CD4-positive, alpha-beta memory T cell (primary cell): ENCODE results near the gene LRRC63. TPM values are rescaled to one million over a fixed set of nuclear protein-coding genes. Genes with fewer than 3 reads are reported as not detected.

ENCODE experiments used
- CTCF ChIA-PET: fragments of 350-600 bp; sonication (Branson Sonifier 250); formaldehyde crosslinking; loops from one replicate; lab custom pipeline; 2021; ENCODE audit warnings: inconsistent platforms; ENCODE audit not compliant: partially characterized antibody; lab: Charles Lee
- POLR2A ChIA-PET: fragments of 350-600 bp; sonication (Branson Sonifier 250); formaldehyde crosslinking; loops from one replicate; lab custom pipeline; 2021; ENCODE audit not compliant: partially characterized antibody; lab: Charles Lee
- DNase-seq, 5 donors: peaks; one replicate each; pipeline versions ENCODE4 v3.0.0 to v3.0.0-alpha.2; 2020 to 2022; ENCODE audit warnings: mixed read lengths in 1 of 5
- H3K27ac ChIP-seq: one replicate; pipeline ENCODE4 v1.7.0; 2013; ENCODE audit warnings: low read depth, low read length
- H3K27me3 ChIP-seq: 2 replicates; pipeline ENCODE4 v1.7.0; 2013; ENCODE audit warnings: mild to moderate bottlenecking, low read length, moderate library complexity; ENCODE audit not compliant: insufficient read depth
- H3K36me3 ChIP-seq: 2 replicates; pipeline ENCODE4 v1.7.0; 2013; ENCODE audit warnings: mild to moderate bottlenecking, low read length, moderate library complexity; ENCODE audit not compliant: insufficient read depth
- H3K4me1 ChIP-seq: 2 replicates; pipeline ENCODE4 v1.7.0; 2013; ENCODE audit warnings: mild to moderate bottlenecking, low read length, moderate library complexity; ENCODE audit not compliant: insufficient read depth
- H3K4me3 ChIP-seq, 2 donors: one replicate each; pipeline ENCODE4 v1.7.0; 2013; ENCODE audit warnings: low read length in 2 of 2, mild to moderate bottlenecking in 1 of 2
- H3K9me3 ChIP-seq, 2 donors: one replicate each; pipeline ENCODE4 v1.7.0; 2013; ENCODE audit warnings: low read length in 2 of 2, control low read depth in 1 of 2; ENCODE audit not compliant: control insufficient read depth in 1 of 2
- H3K27ac Mint-ChIP-seq, 7 donors: one replicate each; pipeline ENCODE4 v1.8.0; 2020 to 2021; ENCODE audit warnings: mixed read lengths in 7 of 7, mild to moderate bottlenecking in 6 of 7, inconsistent platforms in 3 of 7, moderate library complexity in 3 of 7
- H3K27me3 Mint-ChIP-seq, 2 donors: one replicate each; pipeline ENCODE4 v1.8.0; 2020 to 2021; ENCODE audit warnings: mixed read lengths in 2 of 2
- H3K36me3 Mint-ChIP-seq, 2 donors: one replicate each; pipeline ENCODE4 v1.8.0; 2020 to 2021; ENCODE audit warnings: mixed read lengths in 2 of 2, inconsistent platforms in 1 of 2, mild to moderate bottlenecking in 1 of 2
- H3K4me1 Mint-ChIP-seq, 4 donors: one replicate each; pipeline ENCODE4 v1.8.0; 2020 to 2021; ENCODE audit warnings: mixed read lengths in 4 of 4, mild to moderate bottlenecking in 1 of 4
- H3K4me3 Mint-ChIP-seq, 8 donors: one replicate each; pipeline ENCODE4 v1.8.0; 2020 to 2021; ENCODE audit warnings: mixed read lengths in 8 of 8, mild to moderate bottlenecking in 7 of 8, moderate library complexity in 6 of 8, inconsistent platforms in 3 of 8
- H3K9me3 Mint-ChIP-seq, 8 donors: one replicate each; pipeline ENCODE4 v1.8.0; 2020 to 2021; ENCODE audit warnings: mixed read lengths in 8 of 8, mild to moderate bottlenecking in 5 of 8, inconsistent platforms in 3 of 8, moderate library complexity in 1 of 8
- intact Hi-C: fragments of 100-400 bp; cut with micrococcal nuclease; formaldehyde crosslinking; loops from one replicate; pipeline ENCODE4 v1.15.1; 2023
- polyA plus RNA-seq, 2 donors: library from polyadenylated mRNA; unstranded; fragments of 300-500 nt; fragmentation: Illumina TruSeq; gene quantifications; one replicate each; pipeline ENCODE4 v1.2.3, GENCODE V29; 2021
- total RNA-seq, 2 experiments: library from RNA; stranded (reverse); gene quantifications; one replicate each; pipeline ENCODE4 v1.2.3, GENCODE V29; 2021

Gene LRRC63
- total and polyA plus RNA-seq, 4 experiments from 2014 or later, result 0.41 to 0.75 (median 0.53) TPM

DNA sequence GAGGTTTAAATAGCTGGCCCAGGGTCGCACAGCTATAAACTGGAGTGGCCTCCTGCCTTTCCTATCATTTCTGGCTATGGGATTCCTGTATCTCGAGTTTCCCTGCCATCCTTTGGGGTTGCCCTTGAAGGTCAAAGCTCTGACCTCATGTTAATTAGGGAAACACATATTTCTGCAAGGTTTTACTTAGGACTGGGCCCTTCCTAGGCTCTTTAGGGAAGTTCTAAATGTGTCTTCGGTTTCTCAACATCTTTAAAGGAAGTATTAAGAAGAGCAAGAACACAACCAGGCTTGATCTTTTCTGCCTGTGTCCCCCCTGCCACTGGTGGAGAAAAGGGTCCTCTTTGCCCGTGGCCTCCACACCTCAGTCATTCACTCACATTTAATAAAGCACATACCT, 40.5 kb upstream of the LRRC63 start:
- peaks cover 78 to 100% (median 89%) of the 10 kb centered on the region in 4 donors for H3K4me1 Mint-ChIP-seq
- no peaks in the 10 kb centered on the region for H3K27me3 Mint-ChIP-seq
- Histone ChIP-seq H3K27me3 (no peaks in the 10 kb centered on the region), H3K36me3 (peaks cover 3% of the 10 kb centered on the region), H3K4me1 (peaks cover 99% of the 10 kb centered on the region), H3K4me3 (peak overlapping the region; percentile 1 to 20), H3K27ac (peak overlapping the region; percentile 74), H3K9me3 (no peaks in the 10 kb centered on the region)
- H3K9me3 Mint-ChIP-seq, result no peaks in the 10 kb centered on the region
- H3K4me3 Mint-ChIP-seq, result peak overlapping the region; percentile 72 to 92 (median 84)
- H3K27ac Mint-ChIP-seq, result peak overlapping the region; percentile 85 to 99 (median 95)
- DNase-seq, result no peak
- H3K36me3 Mint-ChIP-seq, result peaks cover 24 to 54% of the 10 kb centered on the region in 2 donors
- ChIA-PET CTCF (interaction anchor here (1.1 to 10.8 kb wide), 8 partner anchors 10 to 125 kb away, joined by 4 to 188 read pairs (median 8); partner anchors contain the start of gene LCP1), POLR2A (interaction anchor here (0.8 to 16.8 kb wide), 9 partner anchors 8 to 125 kb away, joined by 3 to 288 read pairs (median 16); partner anchors contain the start of genes LCP1 and LRRC63)
- intact Hi-C loops, result loop anchor here (10.0 kb wide), 1 partner anchor 836 kb away; no protein-coding TSS in a partner anchor

DNA sequence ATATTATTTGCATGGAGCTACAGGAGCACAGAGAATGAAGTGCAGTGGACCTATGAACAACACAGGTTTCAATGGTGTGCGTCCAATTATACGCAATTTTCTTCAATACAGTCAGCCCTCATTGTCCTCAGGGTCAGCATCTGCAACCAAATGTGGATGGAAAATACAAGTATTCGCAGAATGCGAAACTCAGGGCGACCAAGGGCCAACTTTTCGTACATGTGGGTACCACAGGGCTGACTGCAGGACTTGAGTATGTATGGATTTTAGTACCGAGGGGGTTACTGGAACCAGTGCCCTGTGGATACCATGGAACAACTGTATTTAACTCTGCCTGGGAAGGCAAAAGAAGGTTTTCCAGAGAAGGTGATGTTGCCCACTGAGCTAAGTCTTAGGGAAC, 40.0 kb upstream of the LRRC63 start:
- POLR2A ChIA-PET, result interaction anchor here (0.7 to 16.8 kb wide), 9 partner anchors 7 to 125 kb away, joined by 3 to 288 read pairs (median 16); partner anchors contain the start of genes LCP1 and LRRC63
- no peak for DNase-seq
- H3K9me3 Mint-ChIP-seq, result no peaks in the 10 kb centered on the region
- intact Hi-C loops, result loop anchor here (1.0 to 10.0 kb wide), 2 partner anchors 13 to 837 kb away; no protein-coding TSS in a partner anchor
- peaks cover 24 to 54% of the 10 kb centered on the region in 2 donors for H3K36me3 Mint-ChIP-seq
- H3K4me1 ChIP-seq, result peaks cover 99% of the 10 kb centered on the region
- peak overlapping the region; percentile 74 for H3K27ac ChIP-seq
- H3K4me3 ChIP-seq, result peak overlapping the region; percentile 1 to 43
- peak overlapping the region; percentile 85 to 99 (median 95) for H3K27ac Mint-ChIP-seq
- peaks cover 3% of the 10 kb centered on the region for H3K36me3 ChIP-seq
- H3K9me3 ChIP-seq, result no peaks in the 10 kb centered on the region
- CTCF ChIA-PET, result interaction anchor here (0.6 to 10.8 kb wide), 10 partner anchors 9 to 150 kb away, joined by 3 to 188 read pairs (median 7); partner anchors contain the start of genes LCP1 and ZC3H13
- peaks cover 78 to 100% (median 89%) of the 10 kb centered on the region in 4 donors for H3K4me1 Mint-ChIP-seq
- H3K27me3 Mint-ChIP-seq, result no peaks in the 10 kb centered on the region
- no peaks in the 10 kb centered on the region for H3K27me3 ChIP-seq
- H3K4me3 Mint-ChIP-seq, result peak overlapping the region; percentile 75 to 92 (median 82)

DNA sequence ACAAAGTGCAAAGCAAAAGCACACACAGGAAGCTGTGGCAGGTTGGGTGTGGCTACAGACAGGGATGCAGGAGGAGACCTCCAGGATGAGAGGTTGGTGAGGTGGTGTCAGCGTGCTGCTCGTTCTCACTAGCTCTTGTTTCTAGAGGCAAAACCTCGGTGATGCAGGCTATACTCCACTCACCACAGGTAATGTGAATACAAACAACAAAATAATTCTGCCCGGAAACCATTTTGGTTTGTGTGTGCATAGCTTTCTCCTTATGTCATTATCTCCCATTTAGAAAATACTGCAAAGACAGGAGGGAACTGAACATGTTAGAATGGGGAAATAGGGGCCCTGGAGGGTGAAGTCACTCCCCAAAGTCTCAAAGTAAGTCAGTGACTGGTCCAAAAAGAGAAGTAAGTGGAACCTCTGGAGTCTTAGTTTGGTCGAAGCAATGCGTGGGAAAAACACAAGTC, 39.2 kb upstream of the LRRC63 start:
- Mint-ChIP-seq H3K27ac (peak overlapping the region; percentile 85 to 99 (median 95)), H3K4me3 (peak overlapping the region; percentile 77 to 92 (median 82)), H3K36me3 (peaks cover 24 to 56% of the 10 kb centered on the region in 2 donors), H3K9me3 (no peaks in the 10 kb centered on the region), H3K4me1 (peaks cover 76 to 100% (median 88%) of the 10 kb centered on the region in 4 donors), H3K27me3 (no peaks in the 10 kb centered on the region)
- POLR2A ChIA-PET, result interaction anchor here (0.7 to 16.8 kb wide), 14 partner anchors 6 to 149 kb away, joined by 3 to 288 read pairs (median 5); partner anchors contain the start of genes LCP1 and LRRC63
- Histone ChIP-seq H3K27ac (peak overlapping the region; percentile 74), H3K9me3 (no peaks in the 10 kb centered on the region), H3K4me1 (peaks cover 98% of the 10 kb centered on the region), H3K4me3 (peak overlapping the region; percentile 18 to 43), H3K27me3 (no peaks in the 10 kb centered on the region), H3K36me3 (peaks cover 3% of the 10 kb centered on the region)
- CTCF ChIA-PET, result interaction anchor here (0.6 to 10.8 kb wide), 10 partner anchors 9 to 149 kb away, joined by 3 to 188 read pairs (median 7); partner anchors contain the start of genes LCP1 and ZC3H13
- intact Hi-C loops, result loop anchor here (1.0 to 10.0 kb wide), 2 partner anchors 12 to 838 kb away; no protein-coding TSS in a partner anchor
- DNase-seq, result peak; percentile 74 to 90 (median 82)

DNA sequence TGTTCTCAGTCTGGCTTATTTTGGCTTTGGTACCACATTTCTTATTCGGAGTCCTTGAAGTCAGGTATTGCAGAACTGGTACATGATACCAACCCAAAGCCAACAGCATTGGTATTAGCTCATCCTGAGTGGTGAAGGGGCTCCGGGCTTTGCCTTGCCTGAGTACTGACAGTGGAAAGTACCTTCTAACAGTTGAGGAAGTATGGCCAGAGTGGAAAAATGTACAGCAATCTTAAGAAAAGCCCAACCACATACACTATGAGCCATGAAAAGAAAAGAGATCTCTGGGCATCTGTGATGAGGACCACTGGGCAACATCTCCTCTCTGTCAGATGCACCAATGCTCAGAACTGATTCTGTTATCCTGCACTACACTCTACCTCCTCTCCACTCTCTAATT, 38.1 kb upstream of the LRRC63 start:
- DNase-seq, result peak in 2 of 5 donors; percentile 32 to 84
- Mint-ChIP-seq H3K27ac (peak overlapping the region; percentile 90 to 99 (median 95)), H3K9me3 (no peaks in the 10 kb centered on the region), H3K4me3 (peak overlapping the region; percentile 76 to 92 (median 81)), H3K4me1 (peaks cover 76 to 100% (median 87%) of the 10 kb centered on the region in 4 donors), H3K36me3 (peaks cover 28 to 58% of the 10 kb centered on the region in 2 donors), H3K27me3 (no peaks in the 10 kb centered on the region)
- POLR2A ChIA-PET, result interaction anchor here (0.6 to 16.8 kb wide), 6 partner anchors 5 to 123 kb away, joined by 3 to 288 read pairs (median 33); partner anchors contain the start of genes LCP1 and LRRC63
- Histone ChIP-seq H3K36me3 (peaks cover 3% of the 10 kb centered on the region), H3K27ac (peak overlapping the region; percentile 74), H3K4me3 (peak overlapping the region; percentile 10 to 43), H3K4me1 (peaks cover 98% of the 10 kb centered on the region), H3K27me3 (no peaks in the 10 kb centered on the region), H3K9me3 (no peaks in the 10 kb centered on the region)
- CTCF ChIA-PET, result interaction anchor here (1.2 to 10.8 kb wide), 7 partner anchors 7 to 122 kb away, joined by 5 to 188 read pairs (median 7); partner anchors contain the start of gene LCP1
- intact Hi-C loops, result loop anchor here (10.0 kb wide), 1 partner anchor 839 kb away; no protein-coding TSS in a partner anchor

DNA sequence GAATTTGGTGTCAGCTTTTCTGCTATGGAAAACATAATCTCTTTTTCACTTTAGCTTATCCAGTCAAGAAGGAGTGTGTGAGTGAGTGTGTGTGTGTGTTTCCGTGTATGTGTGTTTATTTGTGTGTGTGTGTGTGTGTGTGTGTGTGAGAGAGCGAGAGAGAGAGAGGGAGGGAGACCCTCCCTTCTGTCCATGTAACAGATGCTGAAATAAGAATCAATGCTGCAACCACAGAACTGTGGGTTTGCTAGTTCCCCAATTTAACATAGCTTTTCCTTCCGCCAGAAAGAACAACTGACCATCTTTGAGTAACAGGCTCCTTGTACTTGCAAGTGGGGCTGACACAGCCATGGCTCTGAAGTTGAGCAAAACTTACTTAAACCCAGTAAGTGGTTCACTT, 35.0 kb upstream of the LRRC63 start:
- Mint-ChIP-seq H3K36me3 (peaks cover 22 to 59% of the 10 kb centered on the region in 2 donors), H3K9me3 (no peaks in the 10 kb centered on the region), H3K4me3 (peak overlapping the region; percentile 75 to 98 (median 87)), H3K27ac (peak overlapping the region; percentile 89 to 99 (median 90)), H3K4me1 (peaks cover 50 to 85% (median 59%) of the 10 kb centered on the region in 4 donors), H3K27me3 (no peaks in the 10 kb centered on the region)
- H3K4me3 ChIP-seq, result peak overlapping the region; percentile 14 to 94
- peak in 2 of 5 donors; percentile 29 to 50 for DNase-seq
- H3K4me1 ChIP-seq, result peaks cover 76% of the 10 kb centered on the region
- no peaks in the 10 kb centered on the region for H3K36me3 ChIP-seq
- H3K27ac ChIP-seq, result peak overlapping the region; percentile 74
- no peaks in the 10 kb centered on the region for H3K27me3 ChIP-seq
- ChIA-PET POLR2A (interaction anchor here (0.7 to 16.8 kb wide), 11 partner anchors 7 to 120 kb away, joined by 3 to 288 read pairs (median 5); partner anchors contain the start of gene LRRC63), CTCF (interaction anchor here (1.5 to 10.8 kb wide), 8 partner anchors 9 to 119 kb away, joined by 4 to 188 read pairs (median 5); partner anchors contain the start of gene LRRC63)
- H3K9me3 ChIP-seq, result no peaks in the 10 kb centered on the region
- intact Hi-C loops, result loop anchor here (10.0 kb wide), 1 partner anchor 842 kb away; no protein-coding TSS in a partner anchor

DNA sequence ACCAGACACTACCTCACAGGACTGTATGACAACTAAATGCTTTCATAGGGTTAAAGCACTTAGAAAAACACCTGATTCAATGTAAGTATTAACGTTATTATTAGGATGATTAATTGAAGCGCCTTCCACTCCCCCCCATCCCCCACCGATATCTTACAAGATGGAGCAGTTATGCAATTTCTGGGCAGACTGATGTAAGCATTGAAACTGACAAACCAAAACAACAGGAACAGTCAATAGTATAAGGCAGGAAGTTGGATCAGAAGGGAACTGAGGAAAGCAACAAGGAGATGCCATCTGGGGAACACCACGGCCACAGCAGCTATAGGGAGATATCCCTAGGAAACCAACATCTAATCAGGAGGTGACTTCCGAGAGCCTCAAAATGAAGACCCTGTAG, 33.6 kb upstream of the LRRC63 start:
- no peak for DNase-seq
- peak overlapping the region; percentile 75 to 98 (median 87) for H3K4me3 Mint-ChIP-seq
- H3K27ac Mint-ChIP-seq, result peak overlapping the region; percentile 89 to 99 (median 90)
- H3K27ac ChIP-seq, result peak overlapping the region; percentile 74
- H3K4me1 ChIP-seq, result peaks cover 72% of the 10 kb centered on the region
- H3K9me3 ChIP-seq, result no peaks in the 10 kb centered on the region
- POLR2A ChIA-PET, result interaction anchor here (1.3 to 16.8 kb wide), 5 partner anchors 8 to 118 kb away, joined by 4 to 288 read pairs (median 51); no protein-coding TSS in a partner anchor
- CTCF ChIA-PET, result interaction anchor here (1.1 to 5.7 kb wide), 6 partner anchors 6 to 35 kb away, joined by 3 to 53 read pairs (median 13); no protein-coding TSS in a partner anchor
- H3K27me3 ChIP-seq, result no peaks in the 10 kb centered on the region
- no peaks in the 10 kb centered on the region for H3K27me3 Mint-ChIP-seq
- intact Hi-C loops, result loop anchor here (10.0 kb wide), 1 partner anchor 843 kb away; no protein-coding TSS in a partner anchor
- H3K36me3 Mint-ChIP-seq, result peaks cover 17 to 57% of the 10 kb centered on the region in 2 donors
- H3K4me1 Mint-ChIP-seq, result peaks cover 49 to 85% (median 57%) of the 10 kb centered on the region in 4 donors
- H3K36me3 ChIP-seq, result no peaks in the 10 kb centered on the region
- peak overlapping the region; percentile 59 to 94 for H3K4me3 ChIP-seq
- H3K9me3 Mint-ChIP-seq, result peaks cover 0 to 1% (median 0%) of the 10 kb centered on the region in 8 donors
